ENCODE measurements around the gene HS6ST2.
"Not testable (repeated sequence)": the region's sequence is repeated elsewhere in the genome, so short reads cannot be mapped to it uniquely, and the experiment has no call there.

The HS6ST2 gene

GRCh38 chrX:132940727-132941327 is 17.6 kb downstream of the HS6ST2 start:
- DNase-seq (ENCODE audit: low read depth) = no peak

GRCh38 chrX:132933170-132933569 is 25.3 kb downstream of the HS6ST2 start:
- no peak for DNase-seq (ENCODE audit: low read depth)

DNA sequence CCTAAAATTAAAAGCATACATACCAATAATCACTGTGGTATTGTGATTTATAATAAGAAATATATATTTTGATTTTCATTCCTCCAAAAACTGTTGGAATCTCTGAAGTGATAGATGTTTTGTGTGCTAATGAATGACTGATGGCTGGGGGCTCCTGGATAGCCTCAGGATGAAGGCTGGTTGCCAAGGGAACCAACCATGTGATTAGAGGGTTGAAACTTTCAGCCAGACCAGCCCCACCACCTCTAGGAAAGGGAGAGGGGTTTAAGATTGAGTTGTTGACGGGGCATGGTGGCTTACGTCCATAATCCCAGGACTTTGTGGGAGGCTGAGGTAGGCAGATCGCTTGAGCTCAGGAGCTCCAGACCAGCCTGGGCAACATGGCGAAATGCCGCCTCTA is 34.0 kb downstream of the HS6ST2 start:
- no peak for DNase-seq (ENCODE audit: low read depth)

DNA sequence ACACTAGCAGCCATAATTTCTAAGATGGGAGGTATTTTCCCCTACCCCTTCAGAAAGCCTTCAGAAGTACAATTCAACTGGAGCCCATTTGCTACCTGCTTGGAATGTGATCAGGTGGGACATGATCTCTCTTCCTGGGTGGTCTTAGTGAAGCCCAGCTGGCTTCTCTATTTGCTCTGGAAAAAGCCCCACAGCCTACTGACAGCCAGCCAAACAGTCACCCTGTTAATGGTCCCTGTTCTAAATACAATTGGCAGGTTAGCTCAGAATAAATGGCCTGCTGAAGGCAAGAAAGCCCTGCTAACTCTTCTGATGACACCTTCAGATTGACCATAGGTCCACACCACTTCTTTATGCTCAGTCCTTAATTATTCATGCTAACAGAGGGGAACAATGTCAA is 39.9 kb downstream of the HS6ST2 start:
- no peak for DNase-seq (ENCODE audit: low read depth)

GRCh38 chrX:132916349-132916748 is 42.1 kb downstream of the HS6ST2 start:
- DNase-seq (ENCODE audit: low read depth) = no peak

- DNase-seq (ENCODE audit: low read depth) = no peak
These were observed 48.8 kb downstream of the HS6ST2 start for GRCh38 chrX:132909643-132910042.

DNA sequence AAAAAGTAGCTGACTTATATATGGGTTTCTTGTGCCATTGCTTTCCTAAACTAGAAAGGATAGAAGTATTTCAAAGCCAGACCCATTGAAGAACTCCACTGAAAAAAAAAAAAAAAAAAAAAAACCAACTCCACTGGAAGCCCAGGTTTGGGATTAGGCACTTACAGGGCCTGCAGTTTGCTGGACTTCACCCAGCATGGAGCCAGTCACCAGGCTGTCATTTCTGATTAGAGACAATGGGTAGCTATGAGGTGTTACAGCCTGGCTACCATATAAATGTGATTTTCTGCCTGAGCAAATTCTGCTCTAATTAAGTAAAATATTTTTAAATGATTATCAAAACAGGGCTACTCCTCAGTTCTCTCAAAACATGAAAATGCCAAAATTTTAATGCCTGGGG is 49.5 kb downstream of the HS6ST2 start:
- no peak for DNase-seq (ENCODE audit: low read depth)

- no peak for DNase-seq (ENCODE audit: low read depth)
These were observed 57.7 kb downstream of the HS6ST2 start for GRCh38 chrX:132900633-132901293.

DNA sequence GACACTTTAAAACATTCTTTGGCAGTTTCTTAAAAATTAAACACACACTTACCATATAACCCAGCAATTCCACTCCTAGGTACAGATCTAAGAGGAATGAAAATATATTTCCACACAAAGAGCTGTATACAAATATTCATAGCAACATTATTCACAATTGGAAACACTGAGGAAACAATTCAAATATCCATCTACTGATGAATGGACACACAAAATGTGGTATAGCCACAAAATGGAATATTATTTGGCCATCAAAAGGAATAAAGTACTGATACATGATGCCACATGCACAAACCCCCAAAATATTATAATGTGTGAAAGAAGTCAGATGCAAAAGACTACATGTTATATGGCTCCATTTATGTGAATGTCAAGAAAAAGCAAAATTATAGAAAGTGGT is 70.9 kb downstream of the HS6ST2 start:
- DNase-seq (ENCODE audit: low read depth) = no peak

GRCh38 chrX:132883358-132883915 is 75.0 kb downstream of the HS6ST2 start:
- DNase-seq (ENCODE audit: low read depth) = no peak

DNA sequence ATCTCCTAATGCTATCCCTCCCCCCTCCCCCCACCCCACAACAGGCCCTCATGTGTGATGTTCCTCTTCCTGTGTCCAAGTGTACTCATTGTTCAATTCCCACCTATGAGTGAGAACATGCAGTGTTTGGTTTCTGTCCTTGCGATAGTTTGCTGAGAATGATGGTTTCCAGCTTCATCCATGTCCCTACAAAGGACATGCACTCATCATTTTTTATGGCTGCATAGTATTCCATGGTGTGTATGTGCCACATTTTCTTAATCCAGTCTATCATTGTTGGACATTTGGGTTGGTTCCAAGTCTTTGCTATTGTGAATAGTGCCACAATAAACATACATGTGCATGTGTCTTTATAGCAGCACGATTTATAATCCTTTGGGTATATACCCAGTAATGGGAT is 77.7 kb downstream of the HS6ST2 start:
- DNase-seq (ENCODE audit: low read depth) = not testable (repeated sequence)

GRCh38 chrX:132877954-132878536 is 80.4 kb downstream of the HS6ST2 start:
- no peak for DNase-seq (ENCODE audit: low read depth)

DNA sequence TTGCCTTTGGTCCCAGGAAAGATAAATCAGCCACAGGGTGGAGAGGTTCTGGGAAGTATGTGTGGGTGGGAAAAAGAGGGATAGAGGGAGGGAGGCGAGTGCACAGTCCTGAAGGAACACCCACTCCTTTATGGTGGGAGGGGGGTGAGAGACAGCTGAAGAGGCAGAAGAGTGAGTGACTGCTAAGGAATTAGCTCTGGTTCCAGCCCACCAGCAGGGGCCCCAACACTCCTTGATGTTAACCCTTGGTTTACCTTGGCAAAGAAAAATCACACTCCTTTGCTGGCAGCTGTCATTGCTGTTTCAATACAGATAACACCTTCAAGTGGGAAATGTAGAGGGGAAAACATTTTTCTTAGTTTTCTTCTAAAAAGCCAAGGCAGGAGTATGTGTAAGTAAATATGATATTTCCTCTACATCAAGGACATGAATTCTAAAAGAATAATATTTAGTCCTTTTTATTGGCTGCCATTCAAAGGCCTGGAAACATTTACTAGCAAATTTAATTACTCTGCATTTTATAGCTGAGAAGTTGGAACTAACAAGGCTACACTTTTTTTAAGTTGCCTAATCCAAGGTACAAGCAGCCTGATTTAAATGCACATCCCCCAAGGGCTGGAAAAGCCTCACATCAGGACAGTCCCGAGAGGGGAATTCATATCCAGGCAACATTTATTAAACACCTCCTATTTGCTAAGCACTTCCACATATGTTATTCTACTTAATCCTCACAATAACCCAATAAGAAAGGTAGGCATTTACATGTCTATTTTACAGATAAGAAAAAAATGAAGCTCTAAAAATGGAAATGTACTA is 81.7 kb downstream of the HS6ST2 start:
- no peak for DNase-seq (ENCODE audit: low read depth)

DNA sequence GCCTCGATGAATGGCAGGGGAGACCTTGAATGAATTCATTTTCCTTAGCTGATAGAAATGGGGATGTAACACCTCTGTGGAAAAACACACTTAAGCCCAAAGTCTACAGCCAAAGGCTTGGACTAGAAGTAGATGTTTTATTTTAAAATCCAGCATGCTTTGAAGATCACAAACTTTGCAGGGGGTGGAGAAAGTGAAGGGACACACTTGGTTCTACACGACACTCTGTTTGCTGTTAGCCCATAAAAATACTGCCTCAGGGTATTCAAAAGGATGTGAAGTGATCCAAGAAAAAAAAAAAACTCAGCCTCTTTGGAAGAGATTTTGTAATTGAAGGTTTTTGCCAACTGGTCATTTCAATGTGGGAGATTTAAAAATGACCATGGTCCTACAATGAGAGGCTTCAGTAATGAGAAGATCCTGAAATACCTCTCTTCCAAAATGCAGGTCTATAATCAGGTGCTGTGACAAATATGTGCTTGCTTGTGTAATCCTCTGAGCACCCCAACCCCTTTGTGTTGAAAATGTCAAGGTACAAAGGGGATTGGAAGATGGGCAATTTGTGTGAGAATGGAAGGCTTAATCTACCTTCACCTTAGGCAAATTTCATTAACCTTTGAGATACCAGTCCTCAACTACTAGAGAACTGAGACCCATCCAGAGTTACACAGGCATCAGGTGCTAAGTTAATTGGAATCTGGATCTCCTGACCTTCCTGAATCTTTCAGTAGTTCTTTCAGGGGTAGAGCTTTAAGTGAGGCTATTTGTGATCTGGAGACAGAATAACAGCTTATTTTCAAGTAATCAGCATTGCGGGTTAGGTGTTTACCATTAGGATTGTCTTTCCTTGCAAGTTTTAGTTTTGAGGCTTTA is 82.5 kb downstream of the HS6ST2 start:
- no peak for DNase-seq (ENCODE audit: low read depth)

GRCh38 chrX:132862562-132862961 is 95.9 kb downstream of the HS6ST2 start:
- no peak for DNase-seq (ENCODE audit: low read depth)

- no peak for DNase-seq (ENCODE audit: low read depth)
These were observed 97.4 kb downstream of the HS6ST2 start for GRCh38 chrX:132861076-132861475.

DNA sequence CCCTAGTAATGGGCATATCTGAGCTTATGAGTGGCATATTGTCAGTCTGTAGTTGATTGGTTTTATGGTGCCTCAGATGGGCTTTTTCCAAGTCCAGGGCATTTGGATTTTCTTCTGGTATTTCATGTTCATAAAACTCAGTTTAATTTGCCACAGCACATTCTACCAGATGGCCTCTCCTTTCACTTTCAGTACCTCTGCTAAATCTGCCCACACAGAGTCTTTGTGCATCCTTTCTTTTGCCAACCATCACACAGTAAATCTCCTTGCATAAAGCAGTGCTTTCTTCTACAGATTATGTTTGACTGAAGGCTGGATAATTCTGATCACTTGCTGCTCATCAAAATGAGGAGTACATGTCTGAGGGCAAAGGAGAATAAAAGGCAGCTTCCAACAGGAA is 98.2 kb downstream of the HS6ST2 start:
- DNase-seq (ENCODE audit: low read depth) = no peak

- no peak for DNase-seq (ENCODE audit: low read depth)
These were observed 100.4 kb downstream of the HS6ST2 start for GRCh38 chrX:132858018-132858417.

- DNase-seq (ENCODE audit: low read depth) = no peak
These were observed 102.6 kb downstream of the HS6ST2 start for GRCh38 chrX:132855780-132856341.

DNA sequence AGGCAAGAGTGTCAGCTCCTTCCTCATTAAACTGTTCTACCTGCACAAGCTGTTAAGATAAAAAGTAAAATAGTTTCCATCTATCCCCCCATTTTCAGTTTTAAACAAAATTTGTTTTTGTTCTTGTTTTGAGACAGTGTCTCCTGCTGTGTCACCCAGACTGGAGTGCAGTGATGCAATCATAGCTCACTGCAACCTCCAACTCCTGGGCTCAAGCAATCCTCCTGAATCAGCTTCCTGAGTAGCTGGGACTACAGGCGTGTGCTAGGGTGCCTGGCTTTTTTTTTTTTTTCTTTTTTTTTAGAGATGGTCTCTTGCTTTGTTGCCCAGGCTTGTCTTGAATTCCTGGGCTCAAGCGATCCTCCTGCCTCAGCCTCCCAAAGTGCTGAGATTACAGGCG is 105.4 kb downstream of the HS6ST2 start:
- no peak for DNase-seq (ENCODE audit: low read depth)

DNA sequence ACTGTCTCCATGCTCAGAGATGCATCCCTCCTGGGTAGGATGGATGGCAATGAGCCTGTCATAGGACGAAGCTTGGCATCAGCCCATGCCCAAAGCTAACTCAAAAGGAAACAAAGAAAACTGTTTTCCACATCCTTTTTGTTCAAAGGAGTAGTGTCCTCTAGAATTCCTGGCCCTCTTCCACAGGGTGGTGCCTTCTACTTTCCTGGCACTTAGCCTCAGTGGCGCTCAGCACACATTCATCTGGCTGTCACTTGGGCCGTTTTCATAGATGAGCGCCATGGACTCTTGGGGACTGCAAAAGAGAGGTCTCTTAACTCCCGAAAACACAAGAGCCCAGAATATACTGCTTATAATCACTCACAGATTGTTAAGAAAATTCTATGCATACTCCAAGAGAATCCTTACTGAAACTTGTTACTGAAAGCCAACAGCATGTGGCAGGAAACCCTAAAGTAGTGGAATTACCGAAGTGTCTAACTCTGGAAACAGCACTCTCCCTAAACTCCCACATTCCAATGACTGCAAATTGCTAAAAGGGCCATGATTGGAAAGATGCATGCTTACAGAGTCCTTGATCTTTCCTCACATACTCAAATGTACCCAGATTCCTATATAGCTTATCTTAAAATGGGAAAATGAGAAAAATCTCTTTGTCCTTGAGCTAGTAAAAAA is 110.0 kb downstream of the HS6ST2 start:
- DNase-seq (ENCODE audit: low read depth) = no peak

Data from activated T-cell treated with anti-CD3 and anti-CD28 coated beads for 48 hours (primary cell).